Memory B cell (primary cell): ENCODE data around the gene KIF2A.

Experiments
- ATAC-seq: fragments of 150-1000 bp; cut with Tn5 transposase; 2 replicates; pipeline ENCODE4 v1.10.0; 2021; ENCODE audit warnings: low read depth, mild to moderate bottlenecking, moderate library complexity
- DNase-seq, 2 donors: peaks; one replicate each; pipeline ENCODE4 v3.0.0; 2022; ENCODE audit warnings: low spot score in 2 of 2
- H3K27ac Mint-ChIP-seq: one replicate; pipeline ENCODE4 v1.8.0; 2022; ENCODE audit warnings: mild to moderate bottlenecking, moderate library complexity, mixed read lengths
- H3K27me3 Mint-ChIP-seq: one replicate; pipeline ENCODE4 v1.8.0; 2022; ENCODE audit warnings: mixed read lengths
- H3K36me3 Mint-ChIP-seq: one replicate; pipeline ENCODE4 v1.8.0; 2022; ENCODE audit warnings: mild to moderate bottlenecking, mixed read lengths
- H3K4me1 Mint-ChIP-seq: one replicate; pipeline ENCODE4 v1.8.0; 2022; ENCODE audit warnings: mixed read lengths
- H3K4me3 Mint-ChIP-seq: one replicate; pipeline ENCODE4 v1.8.0; 2022; ENCODE audit warnings: mild to moderate bottlenecking, moderate library complexity, mixed read lengths
- H3K9me3 Mint-ChIP-seq: one replicate; pipeline ENCODE4 v1.8.0; 2022; ENCODE audit warnings: mixed read lengths

The KIF2A gene

GRCh38 chr5:62305715-62306322 lies at the start of gene KIF2A:
Gene KIF2A, plus strand, starts transcription at chr5:62306206. Its CDS starts 267 bp downstream, at chr5:62306473.
- H3K4me1 Mint-ChIP-seq = peaks cover 33% of the 10 kb centered on the region
- peaks cover 3% of the 10 kb centered on the region for H3K36me3 Mint-ChIP-seq
- ATAC-seq (peak; percentile 83), DNase-seq (peak; percentile 90 to 91)
- H3K4me3 Mint-ChIP-seq = peak within 1 kb of the TSS; percentile 94
- peak within 1 kb of the TSS; percentile 96 for H3K27ac Mint-ChIP-seq
- H3K9me3 Mint-ChIP-seq = no peaks in the 10 kb centered on the region
- no peaks in the 10 kb centered on the region for H3K27me3 Mint-ChIP-seq

GRCh38 chr5:62257020-62257367 lies 49.0 kb upstream of the KIF2A start:
- H3K4me3 Mint-ChIP-seq = no peak overlapping the region
- no peak for DNase-seq
- H3K4me1 Mint-ChIP-seq = peaks cover 8% of the 10 kb centered on the region
- H3K27ac Mint-ChIP-seq = no peak overlapping the region
- no peak for ATAC-seq
- H3K9me3 Mint-ChIP-seq = peaks cover 2% of the 10 kb centered on the region
- peaks cover 2% of the 10 kb centered on the region for H3K36me3 Mint-ChIP-seq
- peaks cover 7% of the 10 kb centered on the region for H3K27me3 Mint-ChIP-seq

- no peaks in the 10 kb centered on the region for H3K36me3 Mint-ChIP-seq
- no peaks in the 10 kb centered on the region for H3K9me3 Mint-ChIP-seq
- H3K4me1 Mint-ChIP-seq = peaks cover 8% of the 10 kb centered on the region
- no peak overlapping the region for H3K27ac Mint-ChIP-seq
- H3K4me3 Mint-ChIP-seq = no peak overlapping the region
- H3K27me3 Mint-ChIP-seq = peaks cover 7% of the 10 kb centered on the region
- no peak for ATAC-seq
- DNase-seq = no peak
These were observed 47.4 kb upstream of the KIF2A start for GRCh38 chr5:62258654-62259053.

- H3K36me3 Mint-ChIP-seq = no peaks in the 10 kb centered on the region
- H3K27ac Mint-ChIP-seq = no peak overlapping the region
These were observed 46.2 kb upstream of the KIF2A start for GRCh38 chr5:62259699-62260250.

GRCh38 chr5:62260513-62260912 lies 45.5 kb upstream of the KIF2A start:
- Mint-ChIP-seq H3K36me3 (no peaks in the 10 kb centered on the region), H3K27ac (no peak overlapping the region), H3K27me3 (peaks cover 7% of the 10 kb centered on the region), H3K4me3 (no peak overlapping the region), H3K9me3 (no peaks in the 10 kb centered on the region), H3K4me1 (peaks cover 8% of the 10 kb centered on the region)
- no peak for DNase-seq
- ATAC-seq = no peak

More at GRCh38 chr5:62259699-62260250, 46.2 kb upstream of the KIF2A start:
- Mint-ChIP-seq H3K4me3 (no peak overlapping the region), H3K27me3 (peaks cover 7% of the 10 kb centered on the region), H3K9me3 (no peaks in the 10 kb centered on the region), H3K4me1 (peaks cover 8% of the 10 kb centered on the region)
- DNase-seq = no peak
- no peak for ATAC-seq

- Mint-ChIP-seq H3K4me3 (no peak overlapping the region), H3K9me3 (no peaks in the 10 kb centered on the region), H3K27me3 (peaks cover 3% of the 10 kb centered on the region), H3K36me3 (no peaks in the 10 kb centered on the region), H3K27ac (no peak overlapping the region), H3K4me1 (no peaks in the 10 kb centered on the region)
- no peak for ATAC-seq
- DNase-seq = no peak
These were observed 42.6 kb upstream of the KIF2A start for GRCh38 chr5:62263401-62263800.

- Mint-ChIP-seq H3K4me3 (no peak overlapping the region), H3K27me3 (peaks cover 1% of the 10 kb centered on the region), H3K27ac (no peak overlapping the region), H3K36me3 (no peaks in the 10 kb centered on the region), H3K9me3 (no peaks in the 10 kb centered on the region), H3K4me1 (no peaks in the 10 kb centered on the region)
- ATAC-seq = no peak
- no peak for DNase-seq
These were observed 40.3 kb upstream of the KIF2A start for GRCh38 chr5:62265648-62266112.

GRCh38 chr5:62266573-62266972 lies 39.4 kb upstream of the KIF2A start:
- ATAC-seq = no peak
- no peaks in the 10 kb centered on the region for H3K36me3 Mint-ChIP-seq
- no peak overlapping the region for H3K27ac Mint-ChIP-seq
- H3K27me3 Mint-ChIP-seq = peaks cover 2% of the 10 kb centered on the region
- no peak for DNase-seq
- H3K9me3 Mint-ChIP-seq = no peaks in the 10 kb centered on the region
- H3K4me1 Mint-ChIP-seq = no peaks in the 10 kb centered on the region
- H3K4me3 Mint-ChIP-seq = no peak overlapping the region

- Mint-ChIP-seq H3K27ac (no peak overlapping the region), H3K9me3 (no peaks in the 10 kb centered on the region), H3K4me1 (no peaks in the 10 kb centered on the region), H3K4me3 (no peak overlapping the region), H3K27me3 (peaks cover 2% of the 10 kb centered on the region), H3K36me3 (no peaks in the 10 kb centered on the region)
- ATAC-seq (no peak), DNase-seq (no peak)
These were observed 37.8 kb upstream of the KIF2A start for GRCh38 chr5:62268234-62268633.

GRCh38 chr5:62268792-62269191 lies 37.2 kb upstream of the KIF2A start:
- no peak for DNase-seq
- no peak overlapping the region for H3K27ac Mint-ChIP-seq
- H3K27me3 Mint-ChIP-seq = peaks cover 2% of the 10 kb centered on the region
- no peaks in the 10 kb centered on the region for H3K36me3 Mint-ChIP-seq
- ATAC-seq = no peak
- H3K9me3 Mint-ChIP-seq = no peaks in the 10 kb centered on the region
- H3K4me3 Mint-ChIP-seq = no peak overlapping the region
- no peaks in the 10 kb centered on the region for H3K4me1 Mint-ChIP-seq

GRCh38 chr5:62271370-62271769 lies 34.6 kb upstream of the KIF2A start:
- H3K27me3 Mint-ChIP-seq = peaks cover 2% of the 10 kb centered on the region
- H3K27ac Mint-ChIP-seq = no peak overlapping the region
- no peaks in the 10 kb centered on the region for H3K36me3 Mint-ChIP-seq
- no peaks in the 10 kb centered on the region for H3K9me3 Mint-ChIP-seq
- ATAC-seq (no peak), DNase-seq (no peak)
- H3K4me3 Mint-ChIP-seq = no peak overlapping the region
- no peaks in the 10 kb centered on the region for H3K4me1 Mint-ChIP-seq

GRCh38 chr5:62271870-62272269 lies 34.1 kb upstream of the KIF2A start:
- peaks cover 2% of the 10 kb centered on the region for H3K27me3 Mint-ChIP-seq
- DNase-seq (no peak), ATAC-seq (no peak)
- H3K4me3 Mint-ChIP-seq = no peak overlapping the region
- H3K4me1 Mint-ChIP-seq = no peaks in the 10 kb centered on the region
- no peaks in the 10 kb centered on the region for H3K36me3 Mint-ChIP-seq
- H3K27ac Mint-ChIP-seq = no peak overlapping the region
- no peaks in the 10 kb centered on the region for H3K9me3 Mint-ChIP-seq

GRCh38 chr5:62273687-62274086 lies 32.3 kb upstream of the KIF2A start:
- H3K4me3 Mint-ChIP-seq = no peak overlapping the region
- H3K4me1 Mint-ChIP-seq = no peaks in the 10 kb centered on the region
- ATAC-seq (no peak), DNase-seq (no peak)
- peaks cover 6% of the 10 kb centered on the region for H3K27me3 Mint-ChIP-seq
- H3K9me3 Mint-ChIP-seq = no peaks in the 10 kb centered on the region
- no peak overlapping the region for H3K27ac Mint-ChIP-seq
- no peaks in the 10 kb centered on the region for H3K36me3 Mint-ChIP-seq

GRCh38 chr5:62275581-62275980 lies 30.4 kb upstream of the KIF2A start:
- Mint-ChIP-seq H3K36me3 (no peaks in the 10 kb centered on the region), H3K4me1 (no peaks in the 10 kb centered on the region), H3K4me3 (no peak overlapping the region), H3K27me3 (peaks cover 12% of the 10 kb centered on the region), H3K9me3 (no peaks in the 10 kb centered on the region), H3K27ac (no peak overlapping the region)
- DNase-seq (no peak), ATAC-seq (no peak)

GRCh38 chr5:62281411-62281810 lies 24.6 kb upstream of the KIF2A start:
- Mint-ChIP-seq H3K9me3 (peaks cover 3% of the 10 kb centered on the region), H3K36me3 (no peaks in the 10 kb centered on the region), H3K4me3 (no peak overlapping the region), H3K4me1 (no peaks in the 10 kb centered on the region), H3K27me3 (peaks cover 9% of the 10 kb centered on the region), H3K27ac (no peak overlapping the region)
- no peak for ATAC-seq
- no peak for DNase-seq
